GM19023 (cell line): ENCODE results near the gene LEFTY2.
"Not testable (repeated sequence)": the region's sequence is repeated elsewhere in the genome, so short reads cannot be mapped to it uniquely, and the experiment has no call there.

ENCODE experiments used
- ATAC-seq: cut with Tn5 transposase; IDR thresholded peaks from one replicate; pipeline ENCODE4 v1.9.1; 2021; ENCODE audit warnings: mild to moderate bottlenecking, moderate library complexity; ENCODE audit not compliant: unreplicated experiment

The LEFTY2 gene

GRCh38 chr1:225941187-225941941 lies at the start of gene LEFTY2:
Gene LEFTY2, minus strand, starts transcription at chr1:225941220. Its CDS starts 80 bp downstream, at chr1:225941140.
- no peak for ATAC-seq

- ATAC-seq: no peak
Observed at GRCh38 chr1:225987491-225988316, 46.7 kb upstream of the LEFTY2 start.

- ATAC-seq: no peak
Observed at GRCh38 chr1:225981714-225982113, 40.7 kb upstream of the LEFTY2 start.

- ATAC-seq: no peak
Observed at GRCh38 chr1:225980005-225980836, 39.2 kb upstream of the LEFTY2 start.

GRCh38 chr1:225979421-225979820 lies 38.4 kb upstream of the LEFTY2 start:
- ATAC-seq: no peak

- peak; percentile 51 for ATAC-seq
Observed at GRCh38 chr1:225977937-225978748, 37.1 kb upstream of the LEFTY2 start.

- not testable (repeated sequence) for ATAC-seq
Observed at GRCh38 chr1:225975146-225975545, 34.1 kb upstream of the LEFTY2 start.

- no peak for ATAC-seq
Observed at GRCh38 chr1:225974454-225974853, 33.4 kb upstream of the LEFTY2 start.

GRCh38 chr1:225973158-225973557 lies 32.1 kb upstream of the LEFTY2 start:
- no peak for ATAC-seq

- ATAC-seq: no peak
Observed at GRCh38 chr1:225972344-225973152, 31.5 kb upstream of the LEFTY2 start.

GRCh38 chr1:225970592-225971157 lies 29.7 kb upstream of the LEFTY2 start:
- not testable (repeated sequence) for ATAC-seq

- not testable (repeated sequence) for ATAC-seq
Observed at GRCh38 chr1:225969751-225970150, 28.7 kb upstream of the LEFTY2 start.

GRCh38 chr1:225965231-225965630 lies 24.2 kb upstream of the LEFTY2 start:
- no peak for ATAC-seq

- no peak for ATAC-seq
Observed at GRCh38 chr1:225963735-225964530, 22.9 kb upstream of the LEFTY2 start.

GRCh38 chr1:225962440-225962975 lies 21.5 kb upstream of the LEFTY2 start:
- ATAC-seq: peak; percentile 74

GRCh38 chr1:225961659-225962439 lies 20.8 kb upstream of the LEFTY2 start:
- ATAC-seq: no peak

- ATAC-seq: no peak
Observed at GRCh38 chr1:225958041-225958440, 17.0 kb upstream of the LEFTY2 start.
